ENCODE results near the gene TTC28. TPM values are rescaled to one million over a fixed set of nuclear protein-coding genes. Genes with fewer than 3 reads are reported as not detected.

TTC28 gene
- total RNA-seq, 6 experiments from 2014 or later: 10.8 to 18.9 (median 13.6) TPM

DNA sequence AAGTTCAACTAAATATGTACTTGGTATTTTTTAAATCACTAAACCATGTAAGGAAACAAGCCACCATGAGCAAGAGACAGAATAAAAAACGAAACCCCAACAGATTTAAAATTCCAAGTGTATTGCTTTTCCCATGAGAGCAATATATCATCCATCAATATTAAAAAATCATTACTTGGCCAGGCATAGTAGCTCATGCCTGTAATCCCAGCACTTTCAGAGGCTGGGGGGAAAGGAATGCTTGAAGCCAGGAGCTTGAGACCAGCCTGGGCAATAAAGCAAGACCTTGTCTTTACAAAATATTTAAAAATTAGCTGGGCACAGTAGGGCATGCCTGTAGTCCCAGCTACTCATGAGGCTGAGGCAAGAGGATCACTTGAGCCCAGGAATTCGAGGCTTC is 190.8 kb downstream of the TTC28 start:
- no peak for DNase-seq
- Mint-ChIP-seq H3K4me1 (ENCODE audit: low read depth) (peaks cover 6% of the 10 kb centered on the region; the same call in 1 of the 2 replicates), H3K27ac (no peak overlapping the region), H3K9me3 (no peaks in the 10 kb centered on the region), H3K27me3 (ENCODE audit: insufficient read depth) (no peaks in the 10 kb centered on the region; the same call in none of the 2 replicates), H3K4me3 (no peak overlapping the region), H3K36me3 (ENCODE audit: low read depth) (no peaks in the 10 kb centered on the region)
- TF ChIP-seq, protein P1, sequence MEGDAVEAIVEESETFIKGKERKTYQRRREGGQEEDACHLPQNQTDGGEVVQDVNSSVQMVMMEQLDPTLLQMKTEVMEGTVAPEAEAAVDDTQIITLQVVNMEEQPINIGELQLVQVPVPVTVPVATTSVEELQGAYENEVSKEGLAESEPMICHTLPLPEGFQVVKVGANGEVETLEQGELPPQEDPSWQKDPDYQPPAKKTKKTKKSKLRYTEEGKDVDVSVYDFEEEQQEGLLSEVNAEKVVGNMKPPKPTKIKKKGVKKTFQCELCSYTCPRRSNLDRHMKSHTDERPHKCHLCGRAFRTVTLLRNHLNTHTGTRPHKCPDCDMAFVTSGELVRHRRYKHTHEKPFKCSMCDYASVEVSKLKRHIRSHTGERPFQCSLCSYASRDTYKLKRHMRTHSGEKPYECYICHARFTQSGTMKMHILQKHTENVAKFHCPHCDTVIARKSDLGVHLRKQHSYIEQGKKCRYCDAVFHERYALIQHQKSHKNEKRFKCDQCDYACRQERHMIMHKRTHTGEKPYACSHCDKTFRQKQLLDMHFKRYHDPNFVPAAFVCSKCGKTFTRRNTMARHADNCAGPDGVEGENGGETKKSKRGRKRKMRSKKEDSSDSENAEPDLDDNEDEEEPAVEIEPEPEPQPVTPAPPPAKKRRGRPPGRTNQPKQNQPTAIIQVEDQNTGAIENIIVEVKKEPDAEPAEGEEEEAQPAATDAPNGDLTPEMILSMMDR (IDR thresholded peaks at IDR 0.05): no peak

DNA sequence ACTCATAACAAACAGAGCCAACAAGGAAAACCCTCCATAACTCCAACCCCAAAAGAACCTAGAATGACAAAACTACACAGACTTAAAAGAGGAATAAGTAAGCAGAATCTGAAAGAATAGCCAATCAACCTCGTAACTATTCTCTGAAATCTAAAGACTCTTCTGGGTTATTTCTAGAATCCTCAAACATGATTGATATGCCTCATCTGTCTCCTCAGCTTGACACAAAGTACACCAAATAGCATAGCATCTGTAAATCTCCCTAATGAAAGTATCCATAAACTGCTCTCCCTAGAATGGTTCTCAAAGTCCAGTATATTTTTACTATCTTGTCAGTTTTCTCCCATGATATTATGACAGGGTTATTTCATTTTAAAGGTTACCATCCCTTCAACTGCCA is 195.0 kb downstream of the TTC28 start:
- TF ChIP-seq, protein P1 (IDR thresholded peaks at IDR 0.05): no peak
- H3K27me3 Mint-ChIP-seq (ENCODE audit: insufficient read depth): no peaks in the 10 kb centered on the region; the same call in none of the 2 replicates
- peaks cover 6% of the 10 kb centered on the region; the same call in 1 of the 2 replicates for H3K4me1 Mint-ChIP-seq (ENCODE audit: low read depth)
- no peaks in the 10 kb centered on the region for H3K36me3 Mint-ChIP-seq (ENCODE audit: low read depth)
- no peak overlapping the region for H3K27ac Mint-ChIP-seq
- DNase-seq: no peak
- H3K9me3 Mint-ChIP-seq: no peaks in the 10 kb centered on the region
- H3K4me3 Mint-ChIP-seq: no peak overlapping the region

DNA sequence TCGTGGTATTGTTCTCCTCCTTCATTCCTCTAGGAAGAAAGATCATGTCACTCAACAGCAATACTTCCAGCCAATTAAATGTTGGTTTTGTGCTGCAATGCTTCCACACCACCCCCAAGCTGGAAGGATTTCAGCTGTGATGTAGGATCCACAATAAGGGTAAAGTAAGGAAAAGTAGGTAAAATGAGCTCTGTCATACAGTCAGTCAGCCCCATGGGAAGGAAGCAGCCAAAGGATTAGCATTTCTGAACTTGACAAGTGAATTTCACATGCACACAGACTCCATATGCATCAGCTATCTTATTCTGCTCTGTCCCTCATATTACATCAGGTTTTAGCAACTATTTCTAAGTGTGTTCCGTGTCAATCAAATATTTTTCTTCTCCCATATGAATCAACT is 197.9 kb downstream of the TTC28 start:
- H3K4me3 Mint-ChIP-seq: no peak overlapping the region
- no peak for DNase-seq
- TF ChIP-seq, protein P1 (IDR thresholded peaks at IDR 0.05): no peak
- no peaks in the 10 kb centered on the region; the same call in none of the 2 replicates for H3K27me3 Mint-ChIP-seq (ENCODE audit: insufficient read depth)
- H3K4me1 Mint-ChIP-seq (ENCODE audit: low read depth): peaks cover 6% of the 10 kb centered on the region; the same call in 1 of the 2 replicates
- no peaks in the 10 kb centered on the region for H3K36me3 Mint-ChIP-seq (ENCODE audit: low read depth)
- H3K27ac Mint-ChIP-seq: no peak overlapping the region
- H3K9me3 Mint-ChIP-seq: no peaks in the 10 kb centered on the region

DNA sequence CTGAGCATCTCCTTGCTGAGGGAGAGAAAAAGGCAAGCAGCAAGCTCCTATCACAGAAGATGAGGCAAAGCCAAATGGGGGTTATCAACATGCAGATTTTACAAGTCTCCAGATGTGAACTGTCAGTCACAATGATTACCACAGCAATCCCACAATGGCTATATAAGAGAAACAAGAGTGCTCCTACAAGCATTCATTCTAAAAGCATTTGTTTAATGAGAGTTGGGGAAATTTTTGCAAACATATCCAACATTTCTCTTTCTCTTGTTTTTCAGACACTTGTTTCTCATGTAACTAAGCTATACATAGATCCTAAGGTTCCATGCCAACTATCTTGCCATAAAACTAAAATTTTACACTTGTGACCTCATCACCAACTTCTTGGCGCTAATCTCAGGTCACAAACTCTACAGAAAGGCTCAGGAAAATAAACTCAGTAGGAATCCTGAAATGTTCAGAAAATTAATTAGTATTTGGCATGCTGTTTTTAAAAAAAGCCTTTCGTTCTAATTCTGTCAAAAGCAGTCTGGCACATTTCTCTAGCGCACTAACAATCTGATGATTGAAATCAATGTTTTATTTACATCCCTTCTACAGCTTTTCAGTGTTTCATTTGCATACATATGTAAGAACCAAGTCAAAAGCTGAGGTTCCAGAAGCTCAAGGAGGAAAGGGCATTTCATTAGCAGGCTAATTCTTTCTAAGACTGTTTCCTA is 199.5 kb downstream of the TTC28 start:
- Mint-ChIP-seq H3K27me3 (ENCODE audit: insufficient read depth) (no peaks in the 10 kb centered on the region; the same call in none of the 2 replicates), H3K27ac (no peak overlapping the region), H3K4me1 (ENCODE audit: low read depth) (peaks cover 6% of the 10 kb centered on the region; the same call in 1 of the 2 replicates), H3K9me3 (no peaks in the 10 kb centered on the region), H3K36me3 (ENCODE audit: low read depth) (no peaks in the 10 kb centered on the region), H3K4me3 (no peak overlapping the region)
- TF ChIP-seq, protein P1 (IDR thresholded peaks at IDR 0.05): no peak
- DNase-seq: no peak

DNA sequence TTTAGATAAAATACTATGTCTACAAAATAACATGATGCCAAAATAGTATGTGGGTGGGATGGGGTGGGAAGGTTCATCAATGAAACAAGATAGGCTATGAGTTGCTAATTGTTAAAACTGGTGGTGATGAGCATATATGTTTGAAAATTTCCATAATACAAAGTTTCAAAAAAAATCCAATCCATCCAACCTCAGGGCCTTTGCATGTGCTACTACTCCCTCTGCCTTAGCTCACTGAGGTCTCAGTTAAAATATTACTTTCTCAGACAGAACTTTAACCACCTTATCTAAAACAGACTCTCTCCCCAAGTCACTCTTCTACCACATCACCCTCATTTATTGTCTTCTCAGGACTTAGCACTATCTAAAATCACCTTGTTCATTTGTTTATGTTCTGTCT is 201.1 kb downstream of the TTC28 start:
- DNase-seq: no peak
- Mint-ChIP-seq H3K27me3 (ENCODE audit: insufficient read depth) (no peaks in the 10 kb centered on the region; the same call in 1 of the 2 replicates), H3K9me3 (no peaks in the 10 kb centered on the region), H3K27ac (no peak overlapping the region), H3K4me3 (no peak overlapping the region), H3K4me1 (ENCODE audit: low read depth) (no peaks in the 10 kb centered on the region), H3K36me3 (ENCODE audit: low read depth) (no peaks in the 10 kb centered on the region)
- TF ChIP-seq, protein P1 (IDR thresholded peaks at IDR 0.05): no peak
